Ovary (tissue), 9 donors: ENCODE measurements around the gene SLC48A1. TPM values are rescaled to one million over a fixed set of nuclear protein-coding genes. Genes with fewer than 3 reads are reported as not detected.

Experiments
- DNase-seq, 5 donors: peaks; one replicate each; pipeline ENCODE4 v3.0.0-alpha.2; 2019 to 2020
- H3K27ac ChIP-seq, 2 donors: fragments of 200-600 bp; one replicate each; pipeline versions ENCODE4 v1.5.1 to v1.8.0; 2019 to 2022
- H3K27me3 ChIP-seq: fragments of 200-600 bp; one replicate; pipeline ENCODE4 v1.8.0; 2022
- H3K36me3 ChIP-seq: fragments of 200-600 bp; sonication (generic); one replicate; pipeline ENCODE4 v1.5.1; 2019
- H3K4me1 ChIP-seq: one replicate; pipeline ENCODE4 v1.8.1; 2013; ENCODE audit warnings: mild to moderate bottlenecking, moderate library complexity; ENCODE audit not compliant: insufficient read depth
- H3K4me3 ChIP-seq: fragments of 200-600 bp; sonication (generic); one replicate; pipeline ENCODE4 v1.5.1; 2017
- H3K9me3 ChIP-seq, 2 donors: fragments of 200-600 bp in 1 of 2; sonication (generic) in 1 of 2; one replicate each; pipeline versions ENCODE4 v1.5.1 to v1.8.1; 2013 to 2019; ENCODE audit warnings: mild to moderate bottlenecking in 1 of 2, moderate library complexity in 1 of 2
- CTCF ChIP-seq, 3 donors: fragments of 450-650 bp in 2 of 3; fragments of 200-600 bp in 1 of 3; IDR thresholded peaks; one replicate each; pipeline versions ENCODE4 v1.5.1 to v1.8.0; 2016 to 2022; ENCODE audit warnings: antibody characterized with exemption in 3 of 3, mild to moderate bottlenecking in 1 of 3
- EP300 ChIP-seq: sonication (generic); formaldehyde crosslinking; IDR thresholded peaks from one replicate; pipeline ENCODE4 v1.6.1; 2017; ENCODE audit warnings: antibody characterized with exemption
- POLR2A ChIP-seq: fragments of 450-650 bp; IDR thresholded peaks from one replicate; pipeline ENCODE4 v1.6.1; 2017; ENCODE audit warnings: antibody characterized with exemption, mild to moderate bottlenecking, moderate library complexity
- WGBS, 3 donors: extraction: QIAGEN DNeasy Blood & Tissue Kit in 1 of 3; methylation state at CpG; one replicate each; pipeline versions ENCODE4 v1.1.5 to v1.1.7; 2013 to 2017; 5-methylcytosine and 5-hydroxymethylcytosine counted together
- intact Hi-C, 4 donors: fragments of 100-400 bp; cut with DNase I; formaldehyde crosslinking; loops; one replicate each; pipeline versions ENCODE4 v1.11.0 to v1.15.1; 2022 to 2023
- polyA plus RNA-seq, 2 donors: library from polyadenylated mRNA; stranded (reverse); fragments of 200-250 nt in 1 of 2; fragments of 350-450 nt in 1 of 2; fragmentation: Illumina TruSeq in 1 of 2; extraction: RNeasy Lipid Tissue Mini Kit (QIAGEN cat#74804) in 1 of 2; gene quantifications; one replicate each; pipeline ENCODE4 v1.2.3, GENCODE V29; 2013 to 2014
- total RNA-seq, 7 donors: library from RNA; depleted of rRNA in 2 of 7; stranded (reverse); fragments of >200 nt in 2 of 7; fragmentation: NEBNext Ultra II Directional in 3 of 7; extraction: Animal tissue kit (Norgen Biotek cat#: 25700) in 3 of 7; gene quantifications; one replicate each; pipeline versions ENCODE4 v1.1.0 to v1.2.4, GENCODE V29; 2016 to 2023
- donor health status: DM: no; HTN: no; CAD: no; lungs with moderate emphysema.
- donor health status: DM: no; HTN: no; CAD: no.
- donor health status: Bipolar disorder and iron deficiency.
- donor health status: DM: yes; HTN: yes; CAD: no.
- donor health status: DM: no; HTN: no; CAD: no.
- donor health status: DM: yes; HTN: yes; CAD: no.

The SLC48A1 gene
- total and polyA plus RNA-seq, 9 donors = 24.1 to 143 (median 68.7) TPM

- Histone ChIP-seq H3K27me3 (no peaks in the 10 kb centered on the region), H3K4me1 (no peaks in the 10 kb centered on the region), H3K27ac (no peak overlapping the region), H3K9me3 (no peaks in the 10 kb centered on the region), H3K36me3 (no peaks in the 10 kb centered on the region), H3K4me3 (no peak overlapping the region)
- WGBS, 3 donors = 90 to 92% (median 91%) methylated on average over 20 of the region's 20 CpGs
- TF ChIP-seq POLR2A = no peak
- TF ChIP-seq EP300 = no peak
- no peak for TF ChIP-seq CTCF (IDR thresholded peaks at IDR 0.05)
- no peak for DNase-seq
- intact Hi-C loops = no loop called here
Measured at GRCh38 chr12:47790676-47791350, 17.8 kb downstream of the SLC48A1 start.

- Histone ChIP-seq H3K4me1 (no peaks in the 10 kb centered on the region), H3K9me3 (no peaks in the 10 kb centered on the region), H3K36me3 (no peaks in the 10 kb centered on the region), H3K27me3 (no peaks in the 10 kb centered on the region), H3K27ac (no peak overlapping the region), H3K4me3 (no peak overlapping the region)
- no peak for DNase-seq
- 90 to 93% (median 90%) methylated on average over 14 of the region's 14 CpGs for WGBS, 3 donors
- intact Hi-C loops = no loop called here
- TF ChIP-seq POLR2A = no peak
- no peak for TF ChIP-seq CTCF (IDR thresholded peaks at IDR 0.05)
- TF ChIP-seq EP300 = no peak
Measured at GRCh38 chr12:47791351-47791746, 18.3 kb downstream of the SLC48A1 start.

GRCh38 chr12:47791874-47792273, 18.8 kb downstream of the SLC48A1 start:
- Histone ChIP-seq H3K27me3 (no peaks in the 10 kb centered on the region), H3K36me3 (no peaks in the 10 kb centered on the region), H3K4me3 (no peak overlapping the region), H3K27ac (no peak overlapping the region), H3K4me1 (no peaks in the 10 kb centered on the region), H3K9me3 (no peaks in the 10 kb centered on the region)
- intact Hi-C loops = no loop called here
- 88 to 92% (median 89%) methylated on average over 16 of the region's 16 CpGs for WGBS, 3 donors
- TF ChIP-seq EP300 = no peak
- TF ChIP-seq CTCF (IDR thresholded peaks at IDR 0.05) = no peak
- TF ChIP-seq POLR2A = no peak
- no peak for DNase-seq

- Histone ChIP-seq H3K27me3 (no peaks in the 10 kb centered on the region), H3K4me1 (no peaks in the 10 kb centered on the region), H3K9me3 (no peaks in the 10 kb centered on the region), H3K36me3 (no peaks in the 10 kb centered on the region), H3K27ac (no peak overlapping the region), H3K4me3 (no peak overlapping the region)
- intact Hi-C loops = no loop called here
- DNase-seq = no peak
- TF ChIP-seq EP300 = no peak
- no peak for TF ChIP-seq CTCF (IDR thresholded peaks at IDR 0.05)
- no peak for TF ChIP-seq POLR2A
- 82 to 83% (median 83%) methylated on average over 15 of the region's 15 CpGs for WGBS, 3 donors
Measured at GRCh38 chr12:47793015-47793681, 20.1 kb downstream of the SLC48A1 start.
